ENCODE results near the gene TIGD7.

GRCh38 chr16:3328104-3328503 lies 22.9 kb upstream of the TIGD7 start:
- TF ChIP-seq POLR2AphosphoS5 (IDR thresholded peaks at IDR 0.05) = no peak
- no peak for TF ChIP-seq CTCF (IDR thresholded peaks at IDR 0.05)
- TF ChIP-seq EP300 (IDR thresholded peaks at IDR 0.05; ENCODE audit: low read depth) = no peak
- no peak for TF ChIP-seq POLR2A (IDR thresholded peaks at IDR 0.05)

All from transverse colon (tissue), 4 donors.